Suprapubic skin (tissue), 3 donors: ENCODE data around the gene CAMK1D.

Experiments used
- CTCF ChIP-seq, 2 donors: fragments of 200-600 bp in 1 of 2; fragments of 450-650 bp in 1 of 2; sonication (generic) in 1 of 2; IDR thresholded peaks; one replicate each; pipeline ENCODE4 v1.5.1; 2016 to 2019; ENCODE audit warnings: antibody characterized with exemption in 2 of 2, mild to moderate bottlenecking in 1 of 2, moderate library complexity in 1 of 2
- POLR2A ChIP-seq, 2 donors: fragments of 450-650 bp; IDR thresholded peaks; one replicate each; pipeline ENCODE4 v1.6.1; 2017; ENCODE audit warnings: antibody characterized with exemption in 2 of 2, mild to moderate bottlenecking in 2 of 2, moderate library complexity in 2 of 2

DNA sequence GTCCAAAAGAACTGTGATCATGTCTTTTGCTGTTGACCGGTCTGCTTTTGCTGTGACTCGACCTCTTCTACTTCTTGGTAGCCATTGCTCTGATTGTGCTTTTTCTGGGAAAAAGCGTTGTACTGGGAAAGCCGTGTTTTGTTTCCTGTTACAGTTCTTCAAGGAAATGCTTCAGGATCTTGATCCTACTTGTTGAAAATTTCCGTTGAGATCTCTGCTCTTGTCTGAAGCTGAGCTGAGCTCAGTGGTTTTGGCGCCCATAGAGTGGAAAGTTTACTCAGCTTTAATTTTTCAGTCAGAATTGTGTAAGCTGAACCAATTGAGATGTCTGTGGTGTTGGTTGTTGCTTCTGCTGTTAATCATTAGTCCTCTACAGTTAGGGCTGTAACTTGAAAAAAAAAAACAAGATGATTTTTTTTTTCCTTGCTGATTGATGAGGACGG is 349.9 kb downstream of the CAMK1D start:
- no peak for TF ChIP-seq POLR2A (IDR thresholded peaks at IDR 0.05)
- no peak for TF ChIP-seq CTCF (IDR thresholded peaks at IDR 0.05)
